Hepatic stellate cell (primary cell): ENCODE measurements around the gene NR6A1.

Experiments used
- DNase-seq: peaks from one replicate; pipeline ENCODE4 v3.0.0; 2011; ENCODE audit warnings: low spot score

Gene NR6A1

DNA sequence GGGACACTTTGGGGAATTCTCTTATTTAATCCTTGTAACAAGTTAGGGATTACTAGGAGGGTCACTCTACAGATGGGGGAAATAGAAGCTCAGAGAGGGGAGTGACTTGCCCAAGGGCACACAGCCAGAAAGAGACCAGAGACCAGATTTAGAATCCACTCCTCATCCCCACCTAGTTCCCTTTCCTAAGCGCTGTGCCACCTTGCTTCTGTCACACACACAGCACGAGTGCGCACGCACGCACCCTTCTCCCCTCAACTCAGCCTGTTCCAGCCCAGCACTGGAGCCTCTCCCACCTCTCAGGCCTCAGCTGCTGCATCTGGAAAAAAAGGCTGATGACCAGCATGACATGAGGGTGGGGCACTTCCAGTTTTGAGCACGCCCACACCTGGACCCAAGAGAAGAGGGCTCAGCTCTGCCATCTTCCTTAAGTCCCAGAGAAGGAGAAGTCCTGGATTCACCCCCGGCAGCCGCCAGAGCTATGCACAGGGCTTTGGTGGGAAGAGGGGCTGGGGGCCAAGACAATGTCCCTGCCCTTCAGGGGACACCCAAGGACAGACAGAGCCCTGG is 282.4 kb downstream of the NR6A1 start:
- DNase-seq: no peak

DNA sequence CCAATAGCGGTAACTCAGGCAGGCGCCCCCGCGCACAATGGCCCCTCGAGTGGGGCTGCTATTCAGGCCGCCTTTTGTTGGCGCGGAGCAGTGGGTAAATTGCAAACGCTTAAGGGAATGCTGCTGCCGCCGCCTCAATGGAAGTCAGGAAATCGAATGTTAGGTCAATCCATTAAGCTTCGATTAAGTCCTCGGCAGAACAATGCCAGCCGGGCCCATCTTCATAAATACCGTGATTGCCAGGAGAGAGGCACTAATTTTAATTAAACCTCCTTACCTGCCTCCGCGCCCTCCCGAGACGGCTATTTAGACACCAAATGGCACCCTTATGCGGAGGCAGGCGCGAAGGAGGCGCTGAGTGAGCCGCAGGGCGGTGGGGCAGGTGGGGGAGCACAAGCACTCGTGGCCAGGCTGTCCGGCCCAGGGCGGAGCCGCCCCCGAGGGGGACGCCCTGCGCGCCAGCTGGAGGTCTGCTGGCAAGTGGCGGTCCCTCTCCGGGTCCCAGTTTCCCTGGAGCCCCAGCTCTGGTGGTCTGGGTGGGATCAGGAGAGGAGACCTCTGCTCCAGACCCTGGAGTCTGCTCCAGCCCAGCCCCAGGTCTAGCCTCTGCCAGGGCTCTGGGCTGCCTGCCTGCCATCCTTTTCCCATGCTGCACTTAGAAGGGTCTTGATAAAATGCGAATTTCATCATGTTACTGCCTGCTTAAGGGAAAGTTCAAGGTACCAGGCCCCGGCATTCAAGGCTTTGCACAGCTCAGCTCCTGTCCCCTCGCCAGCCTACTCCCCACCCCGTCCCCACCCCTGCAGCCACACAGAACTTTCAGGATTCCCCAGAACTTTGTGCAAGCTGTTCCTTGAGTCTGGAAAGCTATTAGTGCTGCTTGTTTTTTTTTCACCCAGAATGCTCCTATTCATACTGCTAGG is 283.6 kb downstream of the NR6A1 start:
- DNase-seq: no peak

GRCh38 chr9:124486778-124487259 is 284.3 kb downstream of the NR6A1 start:
- DNase-seq: no peak

- no peak for DNase-seq
Observed at GRCh38 chr9:124485936-124486335, 285.2 kb downstream of the NR6A1 start.

- no peak for DNase-seq
Observed at GRCh38 chr9:124485201-124485600, 285.9 kb downstream of the NR6A1 start.

DNA sequence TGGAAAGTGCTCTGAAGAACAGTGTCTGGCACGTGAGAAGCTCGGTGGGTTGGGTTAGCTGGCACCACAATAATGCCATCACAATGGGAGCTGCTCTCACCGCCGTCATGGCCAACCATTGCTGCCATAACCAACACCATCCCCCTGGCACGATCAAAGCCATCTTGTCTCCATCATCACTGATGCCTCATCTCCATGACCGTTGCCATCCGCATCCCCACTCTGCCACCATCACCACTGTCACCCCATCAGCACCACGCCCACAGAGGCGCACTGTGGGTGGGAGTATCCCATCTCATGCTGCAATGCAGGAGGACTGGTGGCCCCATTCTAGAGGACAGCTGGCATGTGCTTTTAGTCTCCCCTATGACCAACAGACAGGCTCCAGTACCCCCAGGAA is 287.6 kb downstream of the NR6A1 start:
- DNase-seq: no peak

GRCh38 chr9:124482431-124483031 is 288.6 kb downstream of the NR6A1 start:
- no peak for DNase-seq

GRCh38 chr9:124481115-124481514 is 290.0 kb downstream of the NR6A1 start:
- DNase-seq: no peak

GRCh38 chr9:124480621-124480981 is 290.5 kb downstream of the NR6A1 start:
- DNase-seq: peak; percentile 74

DNA sequence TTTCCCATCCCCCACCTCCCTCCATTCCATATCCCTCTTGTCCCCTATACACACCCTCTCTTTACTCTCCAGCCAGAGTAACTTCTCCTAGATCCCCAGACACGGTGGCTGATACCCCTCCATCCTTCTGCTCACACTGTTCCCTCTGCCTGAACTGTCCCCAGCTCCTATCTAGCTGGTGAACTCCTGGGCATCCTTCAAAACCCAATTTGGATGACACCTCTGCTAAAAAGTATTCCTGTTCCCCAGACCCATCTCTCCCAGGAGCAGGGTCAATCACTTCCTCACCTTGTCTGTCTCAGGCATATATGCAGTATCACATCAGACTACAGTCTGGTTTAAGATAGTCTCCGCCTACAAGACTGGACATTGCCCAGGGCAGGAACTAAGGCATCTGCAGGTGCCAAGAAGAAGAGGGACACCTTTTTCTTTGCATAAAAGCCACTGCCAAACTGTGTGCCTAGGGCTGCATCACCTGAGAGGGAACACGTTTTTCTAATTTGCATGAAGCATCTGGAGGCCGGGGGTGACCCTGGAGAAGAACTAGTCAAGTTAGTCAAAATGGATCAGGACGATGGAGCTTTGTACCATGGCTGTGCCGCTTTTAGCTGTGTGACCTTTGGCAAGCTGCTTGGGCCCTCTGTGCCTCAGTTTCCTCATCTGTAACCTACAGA is 291.0 kb downstream of the NR6A1 start:
- DNase-seq: no peak

- DNase-seq: no peak
Observed at GRCh38 chr9:124479371-124479770, 291.7 kb downstream of the NR6A1 start.

GRCh38 chr9:124478354-124478753 is 292.8 kb downstream of the NR6A1 start:
- DNase-seq: no peak

GRCh38 chr9:124477648-124478285 is 293.3 kb downstream of the NR6A1 start:
- no peak for DNase-seq

GRCh38 chr9:124477211-124477647 is 293.9 kb downstream of the NR6A1 start:
- DNase-seq: no peak

- DNase-seq: no peak
Observed at GRCh38 chr9:124475868-124476690, 295.0 kb downstream of the NR6A1 start.

- no peak for DNase-seq
Observed at GRCh38 chr9:124475158-124475867, 295.8 kb downstream of the NR6A1 start.

- DNase-seq: no peak
Observed at GRCh38 chr9:124474151-124474550, 297.0 kb downstream of the NR6A1 start.

GRCh38 chr9:124473310-124473709 is 297.8 kb downstream of the NR6A1 start:
- DNase-seq: no peak

GRCh38 chr9:124472770-124473169 is 298.3 kb downstream of the NR6A1 start:
- DNase-seq: no peak

GRCh38 chr9:124471761-124472160 is 299.4 kb downstream of the NR6A1 start:
- DNase-seq: no peak
